H1 (cell line): ENCODE measurements around the gene METTL6. TPM values are rescaled to one million over a fixed set of nuclear protein-coding genes. Genes with fewer than 3 reads are reported as not detected.

Experiments used
- CTCF ChIA-PET: fragments of 300-600 bp; sonication (Branson Sonifier 250); formaldehyde crosslinking; loops from one replicate; lab custom pipeline; 2021; ENCODE audit not compliant: partially characterized antibody; lab: Charles Lee
- POLR2A ChIA-PET: fragments of 300-600 bp; sonication (Branson Sonifier 250); formaldehyde crosslinking; loops from one replicate; lab custom pipeline; 2021; ENCODE audit warnings: inconsistent platforms; ENCODE audit not compliant: partially characterized antibody; lab: Charles Lee
- DNase-seq, 2 experiments: peaks; one replicate each; pipeline versions ENCODE4 v3.0.0 to v3.0.0-alpha.2; 2010 to 2022; ENCODE audit warnings: low spot score in 2 of 2, low read depth in 1 of 2, mixed read lengths in 1 of 2
- FAIRE-seq: peaks from 2 replicates; lab custom pipeline; 2011; peaks lifted over from hg19 to GRCh38; lab: Jason Lieb, UNC
- H2AFZ ChIP-seq: 2 replicates; pipeline ENCODE4 v1.8.1; 2012; ENCODE audit warnings: low read length, inconsistent platforms
- H2AK5ac ChIP-seq: 2 replicates; pipeline ENCODE4 v1.6.1; 2013; ENCODE audit warnings: low read depth, low read length
- H2BK120ac ChIP-seq: replicated peaks from 2 replicates; pipeline ENCODE3; 2013; ENCODE audit warnings: low read depth, low read length, inconsistent platforms
- H2BK12ac ChIP-seq: 2 replicates; pipeline ENCODE4 v1.6.1; 2013; ENCODE audit warnings: low read depth, low read length
- H2BK15ac ChIP-seq: 2 replicates; pipeline ENCODE4 v1.6.1; 2013; ENCODE audit warnings: low read length
- H2BK20ac ChIP-seq: 2 replicates; pipeline ENCODE4 v1.6.1; 2013; ENCODE audit warnings: low read length
- H2BK5ac ChIP-seq: 2 replicates; pipeline ENCODE4 v1.6.1; 2013; ENCODE audit warnings: low read depth, low read length
- H3K14ac ChIP-seq: 2 replicates; pipeline ENCODE4 v1.6.1; 2013; ENCODE audit warnings: inconsistent platforms; ENCODE audit not compliant: insufficient read length
- H3K18ac ChIP-seq: 2 replicates; pipeline ENCODE4 v1.6.1; 2013; ENCODE audit warnings: low read length; ENCODE audit errors: extremely low read depth
- H3K23ac ChIP-seq: 2 replicates; pipeline ENCODE4 v1.6.1; 2013; ENCODE audit warnings: inconsistent platforms; ENCODE audit not compliant: insufficient read length
- H3K23me2 ChIP-seq: 2 replicates; pipeline ENCODE4 v1.6.1; 2013; ENCODE audit warnings: low read depth, low read length
- H3K27ac ChIP-seq: 2 replicates; pipeline ENCODE4 v1.6.1; 2011; ENCODE audit warnings: low read depth, low read length, inconsistent platforms
- H3K27me3 ChIP-seq, 4 experiments: replicated peaks in 1 of 4; 1 replicate in 1 of 4; 2 replicates in 3 of 4; pipeline versions ENCODE4 v1.6.1 to v1.8.1; 2011 to 2013; ENCODE audit warnings: low read length in 3 of 4, mild to moderate bottlenecking in 3 of 4, inconsistent platforms in 2 of 4, mixed read lengths in 2 of 4, moderate library complexity in 1 of 4; ENCODE audit not compliant: control insufficient read depth in 3 of 4, insufficient read depth in 3 of 4; ENCODE audit errors: extremely low read depth in 1 of 4
- H3K36me3 ChIP-seq, 4 experiments: 2 replicates each; pipeline versions ENCODE4 v1.6.1 to v1.8.1; 2011 to 2013; ENCODE audit warnings: mild to moderate bottlenecking in 4 of 4, low read length in 3 of 4, moderate library complexity in 2 of 4, control low read depth in 1 of 4, inconsistent platforms in 1 of 4; ENCODE audit not compliant: insufficient read depth in 4 of 4, control insufficient read depth in 2 of 4
- H3K4ac ChIP-seq: replicated peaks from 2 replicates; pipeline ENCODE3; 2013; ENCODE audit warnings: low read length, low read depth, mixed read lengths, inconsistent platforms; ENCODE audit not compliant: insufficient read length
- H3K4me1 ChIP-seq, 4 experiments: replicated peaks in 1 of 4; 1 replicate in 1 of 4; 2 replicates in 3 of 4; pipeline versions ENCODE4 v1.6.1 to v1.8.1; 2011 to 2013; ENCODE audit warnings: low read length in 3 of 4, inconsistent platforms in 2 of 4, mixed read lengths in 1 of 4; ENCODE audit not compliant: insufficient read depth in 4 of 4, control insufficient read depth in 3 of 4
- H3K4me2 ChIP-seq, 2 experiments: 2 replicates each; pipeline versions ENCODE4 v1.6.1 to v1.8.1; 2011 to 2013; ENCODE audit warnings: low read depth in 2 of 2, low read length in 2 of 2, control low read depth in 1 of 2, inconsistent platforms in 1 of 2, mild to moderate bottlenecking in 1 of 2; ENCODE audit not compliant: insufficient read depth in 1 of 2
- H3K4me3 ChIP-seq, 4 experiments: fragments of 200-600, 300-600 bp in 1 of 4; sonication (generic), shearing (Covaris generic), sonication (Bioruptor Twin) in 1 of 4; 2 replicates each; pipeline versions ENCODE4 v1.5.1 to v1.8.1; 2011 to 2016; ENCODE audit warnings: low read length in 4 of 4, low read depth in 3 of 4, control low read depth in 2 of 4, inconsistent platforms in 2 of 4, mild to moderate bottlenecking in 2 of 4, mixed read lengths in 1 of 4, moderate library complexity in 1 of 4; ENCODE audit not compliant: insufficient read depth in 2 of 4; ENCODE audit errors: extremely low read depth in 1 of 4
- H3K56ac ChIP-seq: replicated peaks from 2 replicates; pipeline ENCODE3; 2013; ENCODE audit warnings: low read depth, mild to moderate bottlenecking, mixed read lengths, low read length, inconsistent platforms; ENCODE audit not compliant: insufficient read length
- H3K79me1 ChIP-seq: 2 replicates; pipeline ENCODE4 v1.6.1; 2013; ENCODE audit warnings: low read depth, low read length, control low read depth
- H3K79me2 ChIP-seq, 2 experiments: 2 replicates each; pipeline versions ENCODE4 v1.6.1 to v1.8.1; 2012 to 2013; ENCODE audit warnings: low read length in 2 of 2, mild to moderate bottlenecking in 2 of 2, inconsistent platforms in 1 of 2; ENCODE audit not compliant: insufficient read depth in 2 of 2, control insufficient read depth in 1 of 2
- H3K9ac ChIP-seq, 4 experiments: replicated peaks in 1 of 4; 1 replicate in 1 of 4; 2 replicates in 3 of 4; pipeline versions ENCODE4 v1.6.1 to v1.8.1; 2011 to 2013; ENCODE audit warnings: low read depth in 3 of 4, low read length in 3 of 4, control low read depth in 2 of 4, mild to moderate bottlenecking in 2 of 4, moderate library complexity in 2 of 4, inconsistent platforms in 1 of 4; ENCODE audit errors: extremely low read depth in 1 of 4
- H3K9me3 ChIP-seq, 2 experiments: 2 replicates each; pipeline versions ENCODE4 v1.6.1 to v1.8.1; 2012 to 2013; ENCODE audit warnings: mild to moderate bottlenecking in 2 of 2, moderate library complexity in 2 of 2, control low read depth in 1 of 2, inconsistent platforms in 1 of 2, low read depth in 1 of 2, low read length in 1 of 2, mixed read lengths in 1 of 2; ENCODE audit not compliant: insufficient read depth in 2 of 2
- H4K20me1 ChIP-seq, 2 experiments: replicated peaks in 1 of 2; 2 replicates each; pipeline versions ENCODE3 to v1.8.1; 2011 to 2013; ENCODE audit warnings: inconsistent platforms in 2 of 2, low read length in 2 of 2, mild to moderate bottlenecking in 1 of 2; ENCODE audit not compliant: insufficient read depth in 2 of 2, control insufficient read depth in 1 of 2
- H4K5ac ChIP-seq: 2 replicates; pipeline ENCODE4 v1.6.1; 2013; ENCODE audit warnings: low read length, low read depth, mixed read lengths, inconsistent platforms; ENCODE audit not compliant: insufficient read length
- H4K8ac ChIP-seq: 2 replicates; pipeline ENCODE4 v1.8.0; 2013; ENCODE audit warnings: mild to moderate bottlenecking, moderate library complexity, low read length, inconsistent platforms; ENCODE audit not compliant: insufficient read depth; ENCODE audit errors: extremely low read depth
- H4K91ac ChIP-seq: replicated peaks from 2 replicates; pipeline ENCODE3; 2013; ENCODE audit warnings: low read length, mixed read lengths, inconsistent platforms; ENCODE audit not compliant: insufficient read length
- ASH2L ChIP-seq: fragments of 200-600, 300-600 bp; sonication (generic); IDR thresholded peaks from one replicate; pipeline ENCODE4 v1.7.1; 2017; ENCODE audit warnings: low read length
- ATF3 ChIP-seq: IDR thresholded peaks from 2 replicates; pipeline ENCODE4 v1.6.1; 2011; ENCODE audit warnings: low read depth, mild to moderate bottlenecking, low read length; ENCODE audit not compliant: insufficient read depth
- BACH1 ChIP-seq: IDR thresholded peaks from 2 replicates; pipeline ENCODE4 v1.6.1; 2012; ENCODE audit warnings: low read length, improper control_type of control experiment
- CBX5 ChIP-seq: fragments of 300-800, 300-1000 bp; sonication (generic); IDR thresholded peaks from 2 replicates; pipeline ENCODE4 v1.7.1; 2016; ENCODE audit warnings: antibody characterized with exemption, low read length, low read depth
- CHD2 ChIP-seq: IDR thresholded peaks from 2 replicates; pipeline ENCODE4 v1.6.1; 2012; ENCODE audit warnings: low read length, improper control_type of control experiment
- EP300 ChIP-seq, 2 experiments: IDR thresholded peaks; 1 replicate in 1 of 2; 2 replicates in 1 of 2; pipeline ENCODE4 v1.6.1; 2011 to 2012; ENCODE audit warnings: low read depth in 2 of 2, low read length in 2 of 2, mild to moderate bottlenecking in 2 of 2, borderline replicate concordance in 1 of 2, inconsistent platforms in 1 of 2, moderate library complexity in 1 of 2
- EZH2 ChIP-seq: fragments of 200-600 bp; sonication (generic); IDR thresholded peaks from 2 replicates; pipeline ENCODE4 v1.7.1; 2012; ENCODE audit warnings: low read depth, mild to moderate bottlenecking, moderate library complexity, low read length, inconsistent platforms; ENCODE audit not compliant: severe bottlenecking
- PHF8 ChIP-seq: fragments of 200-600 bp; sonication (generic); conservative IDR thresholded peaks from 2 replicates; pipeline ENCODE4 v1.7.1; 2012; ENCODE audit warnings: low read depth, mild to moderate bottlenecking, inconsistent platforms, low read length, moderate library complexity
- POLR2A ChIP-seq, 2 experiments: IDR thresholded peaks; 1 replicate in 1 of 2; 2 replicates in 1 of 2; pipeline ENCODE4 v1.6.1; 2011; ENCODE audit warnings: low read depth in 2 of 2, low read length in 2 of 2, mild to moderate bottlenecking in 2 of 2; ENCODE audit errors: control extremely low read depth in 1 of 2
- RBBP5 ChIP-seq: IDR thresholded peaks from 2 replicates; pipeline ENCODE4 v1.7.1; 2012; ENCODE audit warnings: low read depth, mild to moderate bottlenecking, inconsistent platforms, low read length, moderate library complexity, borderline replicate concordance
- RFX5 ChIP-seq: IDR thresholded peaks from 2 replicates; pipeline ENCODE4 v1.6.1; 2011; ENCODE audit warnings: low read depth, low read length, improper control_type of control experiment, borderline replicate concordance
- SRF ChIP-seq: IDR thresholded peaks from 2 replicates; pipeline ENCODE4 v1.6.1; 2011; ENCODE audit warnings: mild to moderate bottlenecking, low read depth, low read length, moderate library complexity
- TBP ChIP-seq: IDR thresholded peaks from 2 replicates; pipeline ENCODE4 v1.6.1; 2011; ENCODE audit warnings: low read depth, low read length, improper control_type of control experiment
- WGBS, 2 experiments: shearing (Covaris generic) in 1 of 2; methylation state at CpG; one replicate each; pipeline versions ENCODE4 v1.1.6 to v1.1.7; 2013 to 2015; ENCODE audit warnings: low lambda C conversion rate in 2 of 2, mixed read lengths in 2 of 2, inconsistent platforms in 1 of 2, low coverage in 1 of 2, missing lambda C conversion rate in 1 of 2; ENCODE audit not compliant: insufficient replicate concordance in 2 of 2, insufficient coverage in 1 of 2, insufficient read length in 1 of 2; ENCODE audit errors: extremely low coverage in 1 of 2, missing lambda C conversion rate in 1 of 2; 5-methylcytosine and 5-hydroxymethylcytosine counted together
- polyA plus RNA-seq, 7 experiments: library from polyadenylated mRNA; depleted of rRNA in 3 of 7; stranded (reverse) in 5 of 7; unstranded in 2 of 7; fragments of >200 nt in 5 of 7; fragments of 200-250 nt in 2 of 7; gene quantifications; 1 replicate in 5 of 7; 2 replicates in 1 of 7; 4 replicates in 1 of 7; pipeline versions ENCODE4 v1.2.1 to v1.2.3, GENCODE V29; 2011 to 2013; ENCODE audit warnings: missing spikeins in 2 of 7, mixed read lengths in 2 of 7
- total RNA-seq: library from RNA; stranded (reverse); fragmentation: NEBNext Ultra II Directional; extraction: Animal tissue kit (Norgen Biotek cat#: 25700); gene quantifications from 2 replicates; pipeline ENCODE4 v1.2.1, GENCODE V29; 2021

METTL6 gene
- total and polyA plus RNA-seq, 2 of the 8 experiments (the other 6 are each of a cell fraction or from before 2014, with no cell fraction given) = 18.4 to 20.0 TPM

- H2BK20ac ChIP-seq = no peak overlapping the region
- ChIA-PET POLR2A (interaction anchor here (1.1 kb wide), 1 partner anchor 15 kb away, joined by 4 read pairs; no protein-coding TSS in a partner anchor), CTCF (interaction anchor here (0.6 to 2.6 kb wide), 4 partner anchors 28 to 124 kb away, joined by 3 to 11 read pairs (median 5); no protein-coding TSS in a partner anchor)
- H3K4me1 ChIP-seq = peaks cover 0 to 5% (median 3%) of the 10 kb centered on the region in 4 experiments; a peak in 5 of 7 replicates
- no peak overlapping the region for H2AFZ ChIP-seq
- peaks cover 0 to 2% of the 10 kb centered on the region in 2 experiments for H4K20me1 ChIP-seq
- no peak overlapping the region for H3K9ac ChIP-seq
- H2BK5ac ChIP-seq = no peak overlapping the region
- no peak overlapping the region for H4K5ac ChIP-seq
- WGBS, 2 experiments = 92% methylated on average over 1 of the region's 1 CpG; no CpG with 5 or more reads in 1 of the 2 experiments
- no peak for DNase-seq
- H3K9me3 ChIP-seq = no peaks in the 10 kb centered on the region
- H3K4ac ChIP-seq = no peak overlapping the region
- H2BK15ac ChIP-seq = no peak overlapping the region
- H3K4me3 ChIP-seq = no peak overlapping the region
- no peaks in the 10 kb centered on the region for H3K27me3 ChIP-seq
- FAIRE-seq = no peak
- H3K56ac ChIP-seq = no peak overlapping the region
- no peak overlapping the region for H3K18ac ChIP-seq
- no peak overlapping the region for H4K91ac ChIP-seq
- H3K27ac ChIP-seq = no peak overlapping the region
- no peak for TF ChIP-seq ATF3
- no peak for TF ChIP-seq EP300 (IDR thresholded peaks at IDR 0.05; ENCODE audit: borderline replicate concordance in 1 of 2, low read depth in 2 of 2, low read length in 2 of 2)
- no peak for TF ChIP-seq BACH1
- TF ChIP-seq POLR2A (IDR thresholded peaks at IDR 0.05; ENCODE audit: control extremely low read depth in 1 of 2, low read depth in 2 of 2, low read length in 2 of 2) = no peak
- TF ChIP-seq EZH2 = no peak
- TF ChIP-seq RFX5 = no peak
- TF ChIP-seq SRF = no peak
- no peak for TF ChIP-seq CHD2
- no peak for TF ChIP-seq RBBP5
- no peak for TF ChIP-seq PHF8
- TF ChIP-seq CBX5 = no peak
- no peak for TF ChIP-seq TBP
- TF ChIP-seq ASH2L = no peak
- no peak overlapping the region for H3K4me2 ChIP-seq
- peaks cover 2% of the 10 kb centered on the region; the same call in 1 of the 2 replicates for H3K79me1 ChIP-seq
- H2BK120ac ChIP-seq = no peak overlapping the region
- H3K14ac ChIP-seq = no peak overlapping the region
- H4K8ac ChIP-seq = no peak overlapping the region
- no peaks in the 10 kb centered on the region; the same call in 1 of the 2 replicates for H3K23me2 ChIP-seq
- H3K36me3 ChIP-seq = peaks cover 16 to 69% (median 45%) of the 10 kb centered on the region in 4 experiments
- H2AK5ac ChIP-seq = no peak overlapping the region
- H3K23ac ChIP-seq = no peak overlapping the region
- H2BK12ac ChIP-seq = no peak overlapping the region
- peaks cover 6 to 21% of the 10 kb centered on the region in 2 experiments for H3K79me2 ChIP-seq
Measured at GRCh38 chr3:15433531-15433930, 6.2 kb upstream of the METTL6 start.
